Lower leg skin (tissue), 4 donors: ENCODE data around the gene RTN1. TPM values are rescaled to one million over a fixed set of nuclear protein-coding genes. Genes with fewer than 3 reads are reported as not detected.

Experiments used
- DNase-seq, 2 donors: peaks; one replicate each; pipeline ENCODE4 v3.0.0-alpha.2; 2019; ENCODE audit warnings: low spot score in 2 of 2
- H3K4me3 ChIP-seq: fragments of 200-600 bp; sonication (generic); 2 replicates; pipeline ENCODE4 v1.5.1; 2017; ENCODE audit warnings: mild to moderate bottlenecking, low read depth; ENCODE audit not compliant: poor library complexity, severe bottlenecking
- CTCF ChIP-seq, 3 donors: fragments of 450-650 bp; IDR thresholded peaks; one replicate each; pipeline ENCODE4 v1.5.1; 2016; ENCODE audit warnings: antibody characterized with exemption in 3 of 3, mild to moderate bottlenecking in 3 of 3, moderate library complexity in 2 of 3
- POLR2A ChIP-seq, 2 donors: fragments of 450-650 bp; IDR thresholded peaks; one replicate each; pipeline ENCODE4 v1.6.1; 2016 to 2017; ENCODE audit warnings: antibody characterized with exemption in 2 of 2, mild to moderate bottlenecking in 1 of 2, moderate library complexity in 1 of 2
- WGBS, 2 donors: methylation state at CpG; one replicate each; pipeline ENCODE4 v1.1.5; 2018; 5-methylcytosine and 5-hydroxymethylcytosine counted together
- intact Hi-C: fragments of 100-400 bp; cut with DNase I; formaldehyde crosslinking; loops from one replicate; pipeline ENCODE4 v1.15.0; 2023; ENCODE audit warnings: low total_unique reads
- total RNA-seq, 4 donors: library from RNA; depleted of rRNA; stranded (reverse); fragments of >200 nt; gene quantifications; one replicate each; pipeline ENCODE4 v1.1.0, GENCODE V29; 2016

The RTN1 gene
- 1 to 10 TPM; 5.1 to 8.1 (median 5.8) TPM for total RNA-seq

DNA sequence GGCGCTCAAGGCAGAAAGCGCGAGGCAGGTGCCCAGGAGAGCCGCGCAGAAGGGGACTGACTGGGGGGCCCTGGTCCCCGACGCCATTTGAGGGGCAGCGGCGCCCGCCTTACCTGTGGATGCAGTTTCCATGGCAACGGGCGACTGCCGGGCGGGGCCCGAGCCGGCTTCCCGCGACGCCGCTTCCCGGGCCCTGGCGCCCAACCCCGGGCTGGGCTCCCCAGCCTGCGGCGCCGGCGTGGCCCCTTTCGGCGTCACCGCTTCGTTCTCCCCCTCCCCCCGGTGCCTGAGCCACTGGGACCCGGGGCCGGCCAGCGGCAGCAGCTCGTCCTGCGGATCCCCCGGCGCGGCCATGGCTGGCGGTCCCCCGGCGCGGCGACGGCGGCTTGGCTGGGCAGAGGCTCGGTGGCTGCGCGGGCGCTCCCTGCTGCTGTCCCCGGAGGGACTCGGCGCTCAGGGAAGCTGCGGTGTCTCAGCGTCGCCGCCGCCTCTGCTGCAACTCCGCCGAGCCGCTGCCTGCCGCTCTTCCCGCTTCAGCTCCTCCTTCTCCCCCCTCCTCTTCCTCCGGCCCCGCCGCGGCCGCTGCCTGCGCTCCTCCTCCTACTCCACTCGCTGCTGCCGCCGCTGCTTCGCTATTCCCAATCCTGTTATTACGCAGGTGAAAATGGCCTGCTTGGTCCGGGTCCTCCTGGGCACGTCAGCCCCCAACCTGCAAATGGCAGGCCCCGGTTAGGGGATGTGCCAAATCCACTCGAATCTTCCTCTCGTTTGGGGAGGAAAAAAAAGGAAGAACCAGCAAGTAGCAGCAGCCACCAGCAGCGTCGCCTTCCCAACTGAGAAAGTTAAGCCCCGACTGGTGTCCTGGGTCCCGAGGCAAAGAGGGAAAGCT lies at the start of gene RTN1:
Gene RTN1 (minus strand): TSS at position 500 of the 889 bp plus-strand sequence. CDS start 146 bp downstream, at position 354.
- intact Hi-C loops: no loop called here
- no peak for TF ChIP-seq POLR2A (IDR thresholded peaks at IDR 0.05)
- no peak for TF ChIP-seq CTCF (IDR thresholded peaks at IDR 0.05)
- H3K4me3 ChIP-seq: peak within 1 kb of the TSS; percentile 39
- DNase-seq: peak; percentile 29 to 92
- WGBS, 2 donors: 1% methylated on average over 40 to 59 of the region's 84 CpGs

- DNase-seq: no peak
- WGBS, 2 donors: 65 to 78% methylated on average over 1 of the region's 1 CpG
- no peak overlapping the region for H3K4me3 ChIP-seq
- TF ChIP-seq POLR2A (IDR thresholded peaks at IDR 0.05) (no peak), CTCF (IDR thresholded peaks at IDR 0.05) (no peak)
- intact Hi-C loops: no loop called here
Measured at GRCh38 chr14:59920378-59920683, 49.8 kb upstream of the RTN1 start.

- no peak for TF ChIP-seq POLR2A (IDR thresholded peaks at IDR 0.05)
- TF ChIP-seq CTCF (IDR thresholded peaks at IDR 0.05): no peak
- WGBS, 2 donors: 12 to 14% methylated on average over 56 of the region's 57 CpGs
- peak in 1 of 2 donors; percentile 82 for DNase-seq
- H3K4me3 ChIP-seq: peak within 1 kb of the TSS; percentile 10
- intact Hi-C loops: no loop called here
Measured at GRCh38 chr14:59919570-59920377, 49.2 kb upstream of the RTN1 start, which contains the start of gene LRRC9. LRRC9 (plus strand) TSS chr14:59920144.

DNA sequence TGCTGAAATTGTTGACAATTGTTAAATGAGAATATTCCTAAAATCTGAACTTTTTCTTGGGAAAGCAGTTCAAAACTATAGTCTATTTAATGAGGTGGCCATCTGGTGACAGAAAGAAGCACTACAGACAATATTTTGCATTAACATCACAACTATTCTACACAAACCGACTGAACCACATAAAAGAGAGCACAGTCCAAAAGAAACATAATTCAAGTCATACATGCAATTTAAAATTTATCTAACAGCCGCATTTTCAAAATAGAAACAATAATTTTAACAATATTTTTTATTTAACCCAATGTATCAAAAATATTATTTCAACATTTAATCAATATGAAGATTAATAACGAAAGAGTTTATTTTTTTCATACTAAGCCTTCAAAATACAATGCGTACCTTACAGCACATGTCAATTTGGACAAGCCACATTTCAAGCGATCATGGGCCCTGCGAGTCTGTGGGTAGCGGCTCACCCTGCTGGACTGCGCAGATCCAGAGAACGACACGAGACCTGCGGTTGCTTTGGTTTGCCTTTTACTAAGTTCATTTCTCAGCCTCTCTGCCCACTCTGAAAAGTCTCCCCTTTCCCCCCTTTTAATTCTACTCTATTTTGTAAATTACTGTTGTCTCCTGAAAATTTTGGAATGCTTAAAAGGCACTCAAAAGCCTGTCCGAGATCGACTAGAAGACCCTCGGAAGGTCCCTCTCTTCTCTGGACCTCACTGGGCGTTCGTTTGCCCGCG lies 48.4 kb upstream of the RTN1 start:
- peak overlapping the region; percentile 10 for H3K4me3 ChIP-seq
- intact Hi-C loops: no loop called here
- DNase-seq: no peak
- TF ChIP-seq CTCF (IDR thresholded peaks at IDR 0.05) (no peak), POLR2A (IDR thresholded peaks at IDR 0.05) (no peak)
- 1 to 5% methylated on average over 18 of the region's 18 CpGs for WGBS, 2 donors

GRCh38 chr14:59913187-59913586 lies 42.6 kb upstream of the RTN1 start:
- TF ChIP-seq CTCF (IDR thresholded peaks at IDR 0.05): no peak
- no peak for TF ChIP-seq POLR2A (IDR thresholded peaks at IDR 0.05)
- no peak overlapping the region for H3K4me3 ChIP-seq
- intact Hi-C loops: no loop called here
- 77 to 89% methylated on average over 1 of the region's 1 CpG for WGBS, 2 donors
- DNase-seq: no peak
